Ascending aorta (tissue), 2 donors: ENCODE data around the gene HGFAC. TPM values are rescaled to one million over a fixed set of nuclear protein-coding genes. Genes with fewer than 3 reads are reported as not detected.

Experiments used
- DNase-seq, 2 donors: peaks; one replicate each; pipeline ENCODE4 v3.0.0-alpha.2; 2019; ENCODE audit warnings: low spot score in 2 of 2
- H3K27ac ChIP-seq, 2 donors: fragments of 200-600 bp; sonication (generic); one replicate each; pipeline ENCODE4 v1.5.1; 2016 to 2017; ENCODE audit warnings: mild to moderate bottlenecking in 1 of 2
- H3K27me3 ChIP-seq: fragments of 200-600 bp; sonication (generic); one replicate; pipeline ENCODE4 v1.5.1; 2017
- H3K36me3 ChIP-seq, 2 donors: fragments of 200-600 bp; sonication (generic); one replicate each; pipeline ENCODE4 v1.5.1; 2016
- H3K4me1 ChIP-seq, 2 donors: fragments of 200-600 bp; sonication (generic); one replicate each; pipeline ENCODE4 v1.5.1; 2016 to 2017; ENCODE audit warnings: mild to moderate bottlenecking in 1 of 2
- H3K4me3 ChIP-seq, 2 donors: fragments of 200-600 bp; sonication (generic); one replicate each; pipeline ENCODE4 v1.5.1; 2016 to 2017; ENCODE audit warnings: mild to moderate bottlenecking in 1 of 2
- H3K9me3 ChIP-seq, 2 donors: fragments of 200-600 bp; sonication (generic); one replicate each; pipeline ENCODE4 v1.5.1; 2016
- intact Hi-C: fragments of 100-400 bp; cut with DNase I; formaldehyde crosslinking; loops from one replicate; pipeline ENCODE4 v1.15.1; 2023
- total RNA-seq: library from RNA; depleted of rRNA; stranded (reverse); fragments of >200 nt; gene quantifications from one replicate; pipeline ENCODE4 v1.1.0, GENCODE V29; 2016
- TF ChIP-seq, protein P1 (sequence below), 3 experiments: fragments of 200-600 bp in 2 of 3; fragments of 450-650 bp in 1 of 3; sonication (generic) in 2 of 3; IDR thresholded peaks; one replicate each; pipeline ENCODE4 v1.5.1; 2016 to 2019; ENCODE audit warnings: antibody characterized with exemption in 3 of 3, mild to moderate bottlenecking in 1 of 3, moderate library complexity in 1 of 3

The HGFAC gene
- total RNA-seq, 1 donor from 2014 or later = 2.2 TPM

DNA sequence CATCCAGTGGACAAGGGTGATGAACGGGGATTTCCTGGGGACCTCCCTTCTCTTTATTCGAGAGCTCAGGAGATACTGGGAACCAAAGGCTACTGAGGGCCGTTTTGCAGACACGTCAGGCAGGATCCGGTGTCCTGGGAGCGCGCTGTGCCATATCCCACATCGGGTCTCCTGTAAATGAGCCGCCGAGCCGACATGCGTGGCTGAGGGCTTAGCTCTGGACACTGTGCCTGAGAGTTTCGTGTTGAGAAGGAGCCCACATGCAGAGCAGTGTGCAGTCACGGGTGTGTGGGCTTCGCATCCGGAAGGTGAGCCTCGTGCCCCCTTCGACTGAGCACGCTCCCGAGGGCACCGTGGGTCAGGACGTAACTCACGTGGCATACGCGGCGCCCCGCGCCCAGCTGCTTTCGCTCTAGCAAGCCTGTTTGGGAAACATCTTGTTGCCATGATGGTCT is 28.5 kb upstream of the HGFAC start:
- DNase-seq = no peak
- TF ChIP-seq, protein P1, sequence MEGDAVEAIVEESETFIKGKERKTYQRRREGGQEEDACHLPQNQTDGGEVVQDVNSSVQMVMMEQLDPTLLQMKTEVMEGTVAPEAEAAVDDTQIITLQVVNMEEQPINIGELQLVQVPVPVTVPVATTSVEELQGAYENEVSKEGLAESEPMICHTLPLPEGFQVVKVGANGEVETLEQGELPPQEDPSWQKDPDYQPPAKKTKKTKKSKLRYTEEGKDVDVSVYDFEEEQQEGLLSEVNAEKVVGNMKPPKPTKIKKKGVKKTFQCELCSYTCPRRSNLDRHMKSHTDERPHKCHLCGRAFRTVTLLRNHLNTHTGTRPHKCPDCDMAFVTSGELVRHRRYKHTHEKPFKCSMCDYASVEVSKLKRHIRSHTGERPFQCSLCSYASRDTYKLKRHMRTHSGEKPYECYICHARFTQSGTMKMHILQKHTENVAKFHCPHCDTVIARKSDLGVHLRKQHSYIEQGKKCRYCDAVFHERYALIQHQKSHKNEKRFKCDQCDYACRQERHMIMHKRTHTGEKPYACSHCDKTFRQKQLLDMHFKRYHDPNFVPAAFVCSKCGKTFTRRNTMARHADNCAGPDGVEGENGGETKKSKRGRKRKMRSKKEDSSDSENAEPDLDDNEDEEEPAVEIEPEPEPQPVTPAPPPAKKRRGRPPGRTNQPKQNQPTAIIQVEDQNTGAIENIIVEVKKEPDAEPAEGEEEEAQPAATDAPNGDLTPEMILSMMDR (IDR thresholded peaks at IDR 0.05) = no peak
- Histone ChIP-seq H3K36me3 (peaks cover 20 to 29% of the 10 kb centered on the region in 2 donors), H3K9me3 (no peaks in the 10 kb centered on the region), H3K4me1 (no peaks in the 10 kb centered on the region), H3K27ac (no peak overlapping the region), H3K4me3 (no peak overlapping the region), H3K27me3 (no peaks in the 10 kb centered on the region)
- intact Hi-C loops = no loop called here

DNA sequence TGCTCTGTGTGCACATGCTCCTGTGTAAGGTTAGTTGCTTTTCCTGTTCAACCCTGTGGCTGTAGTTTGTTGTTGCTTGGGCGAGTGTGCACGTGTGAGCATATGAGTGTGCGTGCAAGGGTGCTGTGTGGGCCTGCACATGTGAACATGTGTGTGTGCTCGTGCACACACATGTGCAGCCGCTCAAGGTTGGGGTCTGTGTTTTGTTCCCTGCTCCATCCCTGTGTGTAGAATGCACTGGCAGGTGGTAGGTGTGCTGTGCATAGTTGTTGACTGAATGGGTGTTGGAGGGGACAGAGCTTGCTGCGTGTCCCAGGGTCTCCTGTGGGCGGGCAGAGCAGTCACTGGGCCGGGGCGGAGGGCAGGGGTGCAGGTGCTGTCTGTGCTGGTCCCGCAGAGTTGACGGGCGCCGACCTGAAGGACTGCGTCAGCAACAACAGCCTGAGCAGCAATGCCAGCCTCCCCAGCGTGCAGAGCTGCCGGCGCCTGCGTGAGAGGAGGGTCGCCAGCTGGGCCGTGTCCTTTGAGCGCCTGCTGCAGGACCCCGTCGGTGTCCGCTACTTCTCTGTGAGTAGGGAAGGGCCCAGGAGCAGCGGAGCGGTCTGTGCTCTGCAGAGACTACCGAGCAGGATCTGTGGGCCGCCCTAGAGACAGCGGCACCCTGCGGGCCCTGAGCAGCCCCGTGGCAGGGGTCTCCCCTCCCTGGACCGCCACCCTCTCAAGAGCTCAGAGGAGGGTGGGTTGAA is 27.9 kb upstream of the HGFAC start:
- H3K27me3 ChIP-seq = no peaks in the 10 kb centered on the region
- H3K9me3 ChIP-seq = no peaks in the 10 kb centered on the region
- H3K36me3 ChIP-seq = peaks cover 20 to 32% of the 10 kb centered on the region in 2 donors
- no peaks in the 10 kb centered on the region for H3K4me1 ChIP-seq
- TF ChIP-seq, protein P1 (IDR thresholded peaks at IDR 0.05) = no peak
- intact Hi-C loops = no loop called here
- H3K4me3 ChIP-seq = no peak overlapping the region
- DNase-seq = no peak
- no peak overlapping the region for H3K27ac ChIP-seq

DNA sequence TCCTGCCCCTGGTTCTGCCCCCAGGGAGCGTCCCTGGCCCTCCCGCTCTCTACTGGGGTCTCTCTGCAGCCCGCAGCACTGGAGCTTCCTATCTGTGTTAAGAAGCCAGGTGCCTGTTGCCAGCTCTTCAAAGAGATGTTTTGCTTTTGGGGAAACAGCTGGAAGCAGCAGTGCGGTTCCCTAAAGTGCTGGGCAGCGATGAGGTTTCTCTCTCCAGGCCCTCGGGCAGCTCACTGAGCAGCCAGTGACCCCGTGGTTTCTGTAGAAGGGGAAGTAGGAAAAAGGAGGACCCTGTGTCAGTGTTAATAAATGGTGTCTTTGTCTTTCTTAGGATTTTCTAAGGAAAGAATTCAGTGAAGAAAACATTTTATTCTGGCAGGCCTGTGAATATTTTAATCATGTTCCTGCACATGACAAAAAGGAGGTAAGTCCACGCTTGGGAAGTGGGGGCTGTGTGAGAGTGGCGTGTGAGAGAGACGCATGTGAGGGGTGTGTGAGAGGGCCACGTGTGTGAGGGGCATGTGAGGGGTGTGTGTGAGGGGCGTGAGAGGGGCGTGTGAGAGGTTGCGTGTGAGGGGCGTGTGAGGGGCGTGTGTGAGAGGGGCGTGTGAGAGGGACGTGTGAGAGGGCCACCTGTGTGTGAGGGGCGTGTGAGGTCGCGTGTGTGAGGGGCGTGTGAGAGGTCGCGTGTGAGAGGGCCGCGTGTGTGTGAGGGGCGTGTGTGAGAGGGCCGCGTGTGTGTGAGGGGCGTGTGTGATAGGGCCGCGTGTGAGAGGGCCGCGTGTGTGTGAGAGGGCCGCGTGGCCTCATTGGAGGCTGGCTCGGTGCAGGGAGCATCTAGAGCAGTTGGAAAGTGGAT is 27.1 kb upstream of the HGFAC start:
- Histone ChIP-seq H3K27ac (no peak overlapping the region), H3K9me3 (no peaks in the 10 kb centered on the region), H3K36me3 (peaks cover 20 to 32% of the 10 kb centered on the region in 2 donors), H3K4me3 (no peak overlapping the region), H3K4me1 (no peaks in the 10 kb centered on the region), H3K27me3 (no peaks in the 10 kb centered on the region)
- TF ChIP-seq, protein P1 (IDR thresholded peaks at IDR 0.05) = no peak
- no peak for DNase-seq
- intact Hi-C loops = no loop called here

DNA sequence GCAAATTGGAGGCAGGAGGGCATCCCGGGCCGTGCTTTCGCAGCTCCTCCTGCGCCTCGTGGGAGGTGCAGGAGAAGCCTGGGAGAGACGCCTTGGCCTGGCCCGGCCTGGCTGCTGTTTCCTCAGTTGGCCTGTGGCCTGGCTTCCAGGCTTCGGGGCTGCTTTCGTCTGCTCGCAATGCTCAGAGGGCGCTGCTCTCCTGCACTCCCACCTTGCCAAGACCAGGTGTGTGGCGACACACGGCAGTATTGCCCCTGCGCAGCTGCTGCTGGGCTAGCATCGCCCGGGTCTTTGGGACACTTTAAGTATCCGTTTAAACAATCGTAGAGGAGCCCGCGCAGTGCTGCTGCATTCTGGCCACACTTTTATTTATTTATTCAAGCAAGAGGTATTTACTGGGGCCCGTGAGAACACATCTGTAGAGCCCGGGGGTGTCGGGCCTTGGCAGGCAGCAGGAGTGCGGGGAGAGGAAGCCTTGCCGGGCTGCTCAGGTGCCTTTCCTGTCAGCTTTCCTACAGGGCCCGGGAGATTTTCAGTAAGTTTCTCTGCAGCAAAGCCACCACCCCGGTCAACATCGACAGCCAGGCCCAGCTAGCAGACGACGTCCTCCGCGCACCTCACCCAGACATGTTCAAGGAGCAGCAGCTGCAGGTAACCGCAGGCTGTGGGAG is 26.2 kb upstream of the HGFAC start:
- no peak for DNase-seq

DNA sequence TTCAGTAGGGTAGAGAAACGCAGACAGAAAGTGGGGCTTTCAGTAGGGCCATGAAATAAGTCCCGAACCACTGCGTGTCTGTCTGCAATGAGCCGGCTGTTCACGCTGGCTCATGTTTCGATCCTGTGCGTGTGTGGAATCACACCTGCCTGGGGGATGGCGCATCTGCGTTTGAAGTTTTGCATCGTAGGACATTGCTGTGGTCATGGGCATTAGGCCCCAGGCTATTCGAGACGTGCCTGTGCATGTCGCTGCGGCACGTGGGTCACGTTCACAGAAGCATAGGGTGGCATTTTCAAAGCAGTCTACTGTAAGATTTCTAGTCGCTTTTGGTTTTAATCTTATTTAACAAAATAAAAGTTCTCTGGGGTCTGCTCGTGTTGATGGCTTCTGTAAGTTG is 25.5 kb upstream of the HGFAC start:
- H3K4me1 ChIP-seq = no peaks in the 10 kb centered on the region
- intact Hi-C loops = no loop called here
- DNase-seq = no peak
- H3K4me3 ChIP-seq = no peak overlapping the region
- peaks cover 20 to 36% of the 10 kb centered on the region in 2 donors for H3K36me3 ChIP-seq
- no peaks in the 10 kb centered on the region for H3K9me3 ChIP-seq
- no peaks in the 10 kb centered on the region for H3K27me3 ChIP-seq
- TF ChIP-seq, protein P1 (IDR thresholded peaks at IDR 0.05) = no peak
- no peak overlapping the region for H3K27ac ChIP-seq

More for the DNA sequence above, 26.2 kb upstream of the HGFAC start:
- Histone ChIP-seq H3K36me3 (peaks cover 20 to 34% of the 10 kb centered on the region in 2 donors), H3K4me1 (no peaks in the 10 kb centered on the region), H3K27ac (no peak overlapping the region), H3K9me3 (no peaks in the 10 kb centered on the region), H3K27me3 (no peaks in the 10 kb centered on the region), H3K4me3 (no peak overlapping the region)
- intact Hi-C loops = no loop called here
- TF ChIP-seq, protein P1 (IDR thresholded peaks at IDR 0.05) = no peak
